HepG2 (cell line): ENCODE measurements around the gene NEU4. TPM values are rescaled to one million over a fixed set of nuclear protein-coding genes. Genes with fewer than 3 reads are reported as not detected.

ENCODE experiments used
- BHLHE40 ChIP-seq: IDR thresholded peaks from 2 replicates; pipeline ENCODE4 v1.6.1; 2011; ENCODE audit warnings: low read length, improper control_type of control experiment
- CBX5 ChIP-seq: sonication (generic); formaldehyde crosslinking; IDR thresholded peaks from 2 replicates; pipeline ENCODE4 v1.4.0; 2020; ENCODE audit warnings: missing genetic modification reagents, borderline replicate concordance
- HNF4G ChIP-seq, 2 experiments: sonication (generic) in 1 of 2; formaldehyde crosslinking in 1 of 2; IDR thresholded peaks; 2 replicates each; pipeline versions ENCODE4 v1.4.0 to v1.6.1; 2011 to 2020; ENCODE audit warnings: borderline replicate concordance in 2 of 2, low read depth in 2 of 2, mild to moderate bottlenecking in 2 of 2, low read length in 1 of 2, missing genetic modification reagents in 1 of 2, moderate library complexity in 1 of 2
- HOXA3 ChIP-seq: sonication (generic); formaldehyde crosslinking; IDR thresholded peaks from 2 replicates; pipeline ENCODE4 v1.5.0; 2020; ENCODE audit warnings: missing genetic modification reagents
- IRX3 ChIP-seq: sonication (generic); formaldehyde crosslinking; IDR thresholded peaks from 2 replicates; pipeline ENCODE4 v1.8.1; 2023; ENCODE audit warnings: mild to moderate bottlenecking, low read depth, missing genetic modification reagents, borderline replicate concordance
- JUN ChIP-seq: sonication (generic); formaldehyde crosslinking; IDR thresholded peaks from 2 replicates; pipeline ENCODE4 v1.4.0; 2020; ENCODE audit warnings: mild to moderate bottlenecking, missing genetic modification reagents
- MXD1 ChIP-seq: sonication (generic); formaldehyde crosslinking; IDR thresholded peaks from 2 replicates; pipeline ENCODE4 v1.4.0; 2020; ENCODE audit warnings: mild to moderate bottlenecking, missing genetic modification reagents
- MYNN ChIP-seq: sonication (generic); formaldehyde crosslinking; IDR thresholded peaks from 2 replicates; pipeline ENCODE4 v1.4.0; 2020; ENCODE audit warnings: mild to moderate bottlenecking, low read depth, missing genetic modification reagents
- NR2C2 ChIP-seq: sonication (generic); formaldehyde crosslinking; IDR thresholded peaks from 2 replicates; pipeline ENCODE4 v1.4.0; 2020; ENCODE audit warnings: missing genetic modification reagents, mild to moderate bottlenecking, moderate library complexity, borderline replicate concordance
- NR2F6 ChIP-seq, 2 experiments: IDR thresholded peaks; 2 replicates each; pipeline ENCODE4 v1.6.1; 2016; ENCODE audit warnings: antibody characterized with exemption in 1 of 2, mild to moderate bottlenecking in 1 of 2
- POGK ChIP-seq: sonication (generic); formaldehyde crosslinking; conservative IDR thresholded peaks from 2 replicates; pipeline ENCODE4 v1.8.0; 2022; ENCODE audit warnings: mild to moderate bottlenecking, moderate library complexity, missing genetic modification reagents
- RARA ChIP-seq: IDR thresholded peaks from 2 replicates; pipeline ENCODE4 v1.6.1; 2016; ENCODE audit warnings: missing genetic modification reagents, missing compliant biosample characterization
- RXRA ChIP-seq: sonication (generic); formaldehyde crosslinking; IDR thresholded peaks from 2 replicates; pipeline ENCODE4 v1.5.1; 2020; ENCODE audit warnings: missing genetic modification reagents
- SP1 ChIP-seq, 2 experiments: fragments of 450-650 bp in 1 of 2; sonication (generic) in 1 of 2; formaldehyde crosslinking in 1 of 2; IDR thresholded peaks; 2 replicates each; pipeline versions ENCODE4 v1.4.0 to v1.6.1; 2016 to 2020; ENCODE audit warnings: missing genetic modification reagents in 1 of 2
- SPEN ChIP-seq: sonication (generic); formaldehyde crosslinking; IDR thresholded peaks from 2 replicates; pipeline ENCODE4 v1.5.1; 2020; ENCODE audit warnings: low read depth, mild to moderate bottlenecking, missing genetic modification reagents
- ZBTB25 ChIP-seq: IDR thresholded peaks from 2 replicates; pipeline ENCODE4 v1.6.1; 2018; ENCODE audit warnings: missing genetic modification reagents
- ZBTB7B ChIP-seq: sonication (generic); formaldehyde crosslinking; IDR thresholded peaks from 2 replicates; pipeline ENCODE4 v1.4.0; 2020; ENCODE audit warnings: missing genetic modification reagents
- ZNF121 ChIP-seq: sonication (generic); formaldehyde crosslinking; IDR thresholded peaks from 2 replicates; pipeline ENCODE4 v1.5.0; 2020; ENCODE audit warnings: mild to moderate bottlenecking, missing genetic modification reagents
- ZNF33B ChIP-seq: sonication (generic); formaldehyde crosslinking; IDR thresholded peaks from 2 replicates; pipeline ENCODE4 v1.5.1; 2020; ENCODE audit warnings: mild to moderate bottlenecking, missing genetic modification reagents
- ZNF431 ChIP-seq: sonication (generic); formaldehyde crosslinking; IDR thresholded peaks from 2 replicates; pipeline ENCODE4 v1.9.0; 2022; ENCODE audit warnings: missing genetic modification reagents, low read depth, mild to moderate bottlenecking, borderline replicate concordance
- ZNF546 ChIP-seq: sonication (generic); formaldehyde crosslinking; conservative IDR thresholded peaks from 2 replicates; pipeline ENCODE4 v1.8.1; 2023; ENCODE audit warnings: mild to moderate bottlenecking, missing genetic modification reagents
- ZNF766 ChIP-seq: sonication (generic); formaldehyde crosslinking; IDR thresholded peaks from 2 replicates; pipeline ENCODE4 v1.5.0; 2020; ENCODE audit warnings: missing genetic modification reagents, borderline replicate concordance
- ZNF772 ChIP-seq: sonication (generic); formaldehyde crosslinking; IDR thresholded peaks from 2 replicates; pipeline ENCODE4 v1.5.0; 2020; ENCODE audit warnings: mild to moderate bottlenecking, missing genetic modification reagents
- polyA plus RNA-seq, 8 experiments: library from polyadenylated mRNA; depleted of rRNA in 3 of 8; stranded (reverse) in 7 of 8; unstranded in 1 of 8; fragments of >200 nt; fragmentation: Illumina TruSeq in 4 of 8; extraction: Trizol in 4 of 8; gene quantifications; 2 replicates each; pipeline versions ENCODE4 v1.2.1 to v1.2.3, GENCODE V29; 2011 to 2016; ENCODE audit warnings: low read depth in 4 of 8, missing spikeins in 1 of 8, mixed read lengths in 1 of 8; ENCODE audit not compliant: insufficient read depth in 1 of 8
- total RNA-seq, 5 experiments: library from RNA; depleted of rRNA; stranded (reverse); fragments of >200 nt; fragmentation: Illumina TruSeq; extraction: Trizol; gene quantifications; 2 replicates each; pipeline ENCODE4 v1.2.3, GENCODE V29; 2016; ENCODE audit warnings: low read depth in 1 of 5
- TF ChIP-seq, protein P1 (sequence below): sonication (generic); formaldehyde crosslinking; IDR thresholded peaks from 2 replicates; pipeline ENCODE4 v1.4.0; 2020; ENCODE audit warnings: missing genetic modification reagents, low read depth, mild to moderate bottlenecking, borderline replicate concordance
- TF ChIP-seq, protein P2 (sequence below): sonication (generic); formaldehyde crosslinking; IDR thresholded peaks from 2 replicates; pipeline ENCODE4 v1.8.1; 2023; ENCODE audit warnings: mild to moderate bottlenecking, inconsistent platforms, moderate library complexity, missing genetic modification reagents, borderline replicate concordance

NEU4 gene
- total and polyA plus RNA-seq, 2 of the 13 experiments (the other 11 are each of a cell fraction or from before 2014, with no cell fraction given): 53.5 to 107 TPM

- TF ChIP-seq ZBTB25: peak; percentile 89; the same call in 1 of the 2 replicates
- no peak for TF ChIP-seq MYNN
- peak; percentile 67; the same call in 1 of the 2 replicates for TF ChIP-seq ZNF431 (CRISPR knock-in tag)
- TF ChIP-seq RARA (CRISPR knock-in tag): peak; percentile 98
- peak; percentile 74 for TF ChIP-seq HOXA3 (CRISPR knock-in tag)
- TF ChIP-seq NR2F6 (IDR thresholded peaks at IDR 0.05): peak; percentile 99
- peak; percentile 99 for TF ChIP-seq NR2F6 (CRISPR knock-in tag; IDR thresholded peaks at IDR 0.05)
- peak; percentile 81 for TF ChIP-seq MXD1 (CRISPR knock-in tag)
- TF ChIP-seq SPEN (CRISPR knock-in tag): peak; percentile 87; the same call in 1 of the 2 replicates
- peak; percentile 93 for TF ChIP-seq NR2C2 (CRISPR knock-in tag)
- TF ChIP-seq IRX3 (CRISPR knock-in tag): peak; percentile 75; the same call in 1 of the 2 replicates
- no peak for TF ChIP-seq ZNF766 (CRISPR knock-in tag)
- TF ChIP-seq, protein P1, sequence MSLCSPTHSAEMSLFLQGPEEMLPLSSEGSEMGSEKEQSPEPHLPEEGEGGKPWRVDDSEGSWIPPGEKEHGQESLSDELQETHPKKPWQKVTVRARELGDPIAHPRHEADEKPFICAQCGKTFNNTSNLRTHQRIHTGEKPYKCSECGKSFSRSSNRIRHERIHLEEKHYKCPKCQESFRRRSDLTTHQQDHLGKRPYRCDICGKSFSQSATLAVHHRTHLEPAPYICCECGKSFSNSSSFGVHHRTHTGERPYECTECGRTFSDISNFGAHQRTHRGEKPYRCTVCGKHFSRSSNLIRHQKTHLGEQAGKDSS: peak; percentile 86
- TF ChIP-seq POGK (CRISPR knock-in tag): peak; percentile 91; the same call in 1 of the 2 replicates
- TF ChIP-seq BHLHE40: peak; percentile 99
- TF ChIP-seq ZNF772 (CRISPR knock-in tag): peak; percentile 94
- TF ChIP-seq SP1 (IDR thresholded peaks at IDR 0.05): no peak
- peak; percentile 82 for TF ChIP-seq SP1 (CRISPR knock-in tag; IDR thresholded peaks at IDR 0.05)
- TF ChIP-seq, protein P2, sequence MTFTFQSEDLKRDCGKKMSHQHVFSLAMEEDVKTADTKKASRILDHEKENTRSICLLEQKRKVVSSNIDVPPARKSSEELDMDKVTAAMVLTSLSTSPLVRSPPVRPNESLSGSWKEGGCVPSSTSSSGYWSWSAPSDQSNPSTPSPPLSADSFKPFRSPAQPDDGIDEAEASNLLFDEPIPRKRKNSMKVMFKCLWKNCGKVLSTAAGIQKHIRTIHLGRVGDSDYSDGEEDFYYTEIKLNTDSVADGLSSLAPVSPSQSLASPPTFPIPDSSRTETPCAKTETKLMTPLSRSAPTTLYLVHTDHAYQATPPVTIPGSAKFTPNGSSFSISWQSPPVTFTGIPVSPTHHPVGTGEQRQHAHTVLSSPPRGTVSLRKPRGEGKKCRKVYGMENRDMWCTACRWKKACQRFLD (CRISPR knock-in tag): peak; percentile 82
- peak; percentile 85 for TF ChIP-seq ZNF121 (CRISPR knock-in tag)
- 0 out of 2 replicates have a peak, but pooled peaks have one; percentile 39 for TF ChIP-seq ZNF546 (CRISPR knock-in tag)
- TF ChIP-seq ZBTB7B (CRISPR knock-in tag): 0 out of 2 replicates have a peak, but pooled peaks have one; percentile 4
- TF ChIP-seq ZNF33B: 0 out of 2 replicates have a peak, but pooled peaks have one; percentile 31
- peak; percentile 95 for TF ChIP-seq RXRA (CRISPR knock-in tag)
- 0 out of 2 replicates have a peak, but pooled peaks have one; percentile 81 for TF ChIP-seq HNF4G (IDR thresholded peaks at IDR 0.05; ENCODE audit: borderline replicate concordance, low read depth, low read length)
- peak; percentile 93 for TF ChIP-seq HNF4G (CRISPR knock-in tag; IDR thresholded peaks at IDR 0.05; ENCODE audit: borderline replicate concordance, low read depth)
- peak; percentile 81; the same call in 1 of the 2 replicates for TF ChIP-seq CBX5 (CRISPR knock-in tag)
- TF ChIP-seq JUN (CRISPR knock-in tag): peak; percentile 82; the same call in 1 of the 2 replicates
Observed at GRCh38 chr2:241818943-241819270, 9.9 kb downstream of the NEU4 start (continued).
